IgD-negative memory B cell (primary cell): Measurements from ENCODE around the gene LCE3E. TPM values are rescaled to one million over a fixed set of nuclear protein-coding genes. Genes with fewer than 3 reads are reported as not detected.
"Not testable (repeated sequence)": the region's sequence is repeated elsewhere in the genome, so short reads cannot be mapped to it uniquely, and the experiment has no call there.

Source experiments
- H3K27ac Mint-ChIP-seq, 3 donors: one replicate each; pipeline ENCODE4 v1.8.0; 2020 to 2022; ENCODE audit warnings: mild to moderate bottlenecking in 3 of 3, mixed read lengths in 3 of 3, moderate library complexity in 1 of 3
- H3K27me3 Mint-ChIP-seq: one replicate; pipeline ENCODE4 v1.8.0; 2021; ENCODE audit warnings: mixed read lengths
- H3K36me3 Mint-ChIP-seq: one replicate; pipeline ENCODE4 v1.8.0; 2020; ENCODE audit warnings: mild to moderate bottlenecking, mixed read lengths
- H3K4me1 Mint-ChIP-seq, 3 donors: one replicate each; pipeline ENCODE4 v1.8.0; 2020 to 2022; ENCODE audit warnings: mixed read lengths in 3 of 3, mild to moderate bottlenecking in 1 of 3
- H3K4me3 Mint-ChIP-seq, 4 donors: one replicate each; pipeline ENCODE4 v1.8.0; 2020 to 2022; ENCODE audit warnings: mild to moderate bottlenecking in 4 of 4, mixed read lengths in 4 of 4, moderate library complexity in 3 of 4
- H3K9me3 Mint-ChIP-seq, 3 donors: one replicate each; pipeline ENCODE4 v1.8.0; 2020 to 2021; ENCODE audit warnings: mixed read lengths in 3 of 3, mild to moderate bottlenecking in 1 of 3
- polyA plus RNA-seq: library from polyadenylated mRNA; unstranded; fragments of 300-500 nt; fragmentation: Illumina TruSeq; gene quantifications from one replicate; pipeline ENCODE4 v1.2.3, GENCODE V29; 2021

LCE3E gene, protein sequence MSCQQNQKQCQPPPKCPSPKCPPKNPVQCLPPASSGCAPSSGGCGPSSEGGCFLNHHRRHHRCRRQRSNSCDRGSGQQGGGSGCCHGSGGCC
- not detected for polyA plus RNA-seq

DNA sequence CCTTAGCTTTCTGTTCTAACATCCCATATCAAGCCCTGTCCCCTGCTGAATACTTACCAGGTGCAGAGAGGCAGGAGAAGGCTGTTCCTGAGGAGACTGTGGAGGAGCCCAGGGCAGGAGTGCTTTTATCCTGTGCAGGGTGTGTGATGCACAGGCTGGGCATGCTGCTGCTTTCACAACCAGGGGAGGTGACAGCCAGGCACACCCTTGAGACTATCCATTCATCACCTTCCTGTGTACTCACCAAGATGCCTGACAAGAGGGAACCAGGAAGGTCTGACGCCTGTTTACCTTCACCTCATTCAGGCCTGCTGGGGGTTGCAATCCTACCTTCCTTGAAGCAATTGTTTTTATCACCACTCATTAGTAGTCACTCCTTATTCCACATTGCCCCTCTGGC is at the start of gene LCE3E:
Gene LCE3E (minus strand): TSS at position 100 of the 400 bp plus-strand sequence. CDS start 572 bp downstream, outside the sequence.
- H3K36me3 Mint-ChIP-seq = peaks cover 4% of the 10 kb centered on the region
- H3K27me3 Mint-ChIP-seq = peaks cover 4% of the 10 kb centered on the region
- H3K9me3 Mint-ChIP-seq = peaks cover 8 to 15% (median 9%) of the 10 kb centered on the region in 3 donors
- H3K27ac Mint-ChIP-seq = no peak within 1 kb of the TSS
- no peaks in the 10 kb centered on the region for H3K4me1 Mint-ChIP-seq
- no peak within 1 kb of the TSS for H3K4me3 Mint-ChIP-seq

DNA sequence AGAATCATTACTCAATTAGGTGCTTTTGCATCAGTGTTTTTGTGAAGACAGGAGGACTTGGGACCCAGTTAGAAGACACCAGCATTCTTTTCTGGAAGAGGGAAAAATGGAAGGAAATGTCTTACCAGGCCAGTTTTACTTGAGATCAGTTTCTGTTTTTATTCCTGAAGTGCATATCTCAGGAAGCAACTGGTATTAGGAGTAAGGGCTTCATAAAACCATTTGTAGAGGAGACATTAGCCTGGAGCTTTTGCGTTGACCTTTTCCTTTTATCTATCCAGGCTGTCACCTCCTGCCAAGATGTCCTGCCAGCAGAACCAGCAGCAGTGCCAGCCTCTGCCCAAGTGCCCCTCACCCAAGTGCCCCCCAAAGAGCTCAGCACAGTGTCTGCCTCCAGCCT is 46.9 kb upstream of the LCE3E start, which contains the start of gene LCE3B:
Gene LCE3B (plus strand): TSS at position 301 of the 400 bp plus-strand sequence. CDS start 0 bp downstream, at position 301.
- H3K4me1 Mint-ChIP-seq = no peaks in the 10 kb centered on the region
- H3K27ac Mint-ChIP-seq = no peak within 1 kb of the TSS
- H3K27me3 Mint-ChIP-seq = no peaks in the 10 kb centered on the region
- H3K4me3 Mint-ChIP-seq = no peak within 1 kb of the TSS
- H3K9me3 Mint-ChIP-seq = peaks cover 3 to 5% (median 3%) of the 10 kb centered on the region in 3 donors
- peaks cover 2% of the 10 kb centered on the region for H3K36me3 Mint-ChIP-seq

DNA sequence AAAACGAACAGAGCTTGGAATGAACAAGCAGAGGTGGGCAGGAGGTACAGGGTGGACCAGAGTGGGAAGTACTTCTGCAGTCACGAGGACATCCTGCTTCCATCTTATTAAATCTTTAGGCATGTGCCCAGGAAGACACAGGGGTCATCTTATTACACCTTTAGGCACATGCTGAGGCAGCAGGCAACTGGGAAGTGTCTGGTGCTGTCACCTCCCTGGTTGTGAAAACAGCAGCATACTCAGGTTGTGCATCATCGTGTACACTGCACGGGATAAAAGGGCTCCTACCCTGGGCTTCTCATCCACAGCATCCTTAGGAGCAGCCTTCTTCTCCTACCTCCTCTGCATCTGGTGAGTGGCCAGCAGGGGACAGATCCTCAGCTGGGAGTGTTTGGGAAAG is 33.4 kb upstream of the LCE3E start, which contains the start of gene LCE3C:
Gene LCE3C (plus strand): TSS at position 301 of the 400 bp plus-strand sequence. CDS start 498 bp downstream, outside the sequence.
- Mint-ChIP-seq H3K4me3 (no peak within 1 kb of the TSS), H3K36me3 (no peaks in the 10 kb centered on the region), H3K27ac (no peak within 1 kb of the TSS)

DNA sequence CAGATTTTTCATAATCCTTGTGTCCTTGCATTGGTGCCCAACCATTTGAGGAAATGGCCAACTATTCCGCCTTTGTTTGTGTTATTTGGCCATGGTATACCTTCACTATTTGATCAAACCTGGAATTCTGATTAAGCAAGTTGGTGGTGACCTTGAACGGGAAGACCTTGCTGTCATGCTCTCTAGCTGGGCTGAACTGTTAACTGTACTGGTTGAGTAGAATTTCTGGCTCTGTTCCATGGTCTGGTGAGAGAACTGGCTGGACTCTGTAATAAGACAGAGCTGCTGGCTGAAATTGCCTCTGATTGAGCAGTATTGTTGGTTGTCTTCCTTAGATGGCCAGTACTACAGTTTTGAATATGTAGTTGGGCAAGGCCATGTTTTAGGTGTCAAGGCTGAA is 30.4 kb upstream of the LCE3E start:
- Mint-ChIP-seq H3K4me3 (no peak overlapping the region), H3K27me3 (no peaks in the 10 kb centered on the region), H3K36me3 (no peaks in the 10 kb centered on the region), H3K9me3 (no peaks in the 10 kb centered on the region), H3K4me1 (no peaks in the 10 kb centered on the region), H3K27ac (no peak overlapping the region)

More for the DNA sequence above, 33.4 kb upstream of the LCE3E start, which contains the start of gene LCE3C:
- Mint-ChIP-seq H3K27me3 (no peaks in the 10 kb centered on the region), H3K4me1 (no peaks in the 10 kb centered on the region), H3K9me3 (no peaks in the 10 kb centered on the region)

DNA sequence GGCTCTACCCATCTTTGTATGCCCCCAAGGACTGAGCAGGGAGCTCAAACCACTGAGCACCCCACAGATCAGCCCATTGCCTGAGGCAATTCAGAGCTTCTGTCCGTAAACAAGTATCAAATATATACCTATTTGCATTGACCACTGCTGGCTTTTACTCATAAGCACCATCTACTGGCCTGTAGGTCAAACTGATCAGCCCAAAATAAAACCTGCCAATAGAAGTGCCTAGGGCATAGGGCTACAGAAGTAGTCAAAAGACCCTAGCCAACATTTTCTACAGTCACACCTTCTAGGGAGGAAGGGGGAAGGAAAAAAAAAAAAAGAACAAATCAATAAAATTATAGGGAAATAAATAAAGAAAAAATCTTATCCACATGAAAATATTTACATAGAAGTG is 19.0 kb upstream of the LCE3E start:
- Mint-ChIP-seq H3K27ac (no peak overlapping the region), H3K4me1 (no peaks in the 10 kb centered on the region), H3K9me3 (no peaks in the 10 kb centered on the region), H3K27me3 (no peaks in the 10 kb centered on the region), H3K36me3 (no peaks in the 10 kb centered on the region), H3K4me3 (no peak overlapping the region)

DNA sequence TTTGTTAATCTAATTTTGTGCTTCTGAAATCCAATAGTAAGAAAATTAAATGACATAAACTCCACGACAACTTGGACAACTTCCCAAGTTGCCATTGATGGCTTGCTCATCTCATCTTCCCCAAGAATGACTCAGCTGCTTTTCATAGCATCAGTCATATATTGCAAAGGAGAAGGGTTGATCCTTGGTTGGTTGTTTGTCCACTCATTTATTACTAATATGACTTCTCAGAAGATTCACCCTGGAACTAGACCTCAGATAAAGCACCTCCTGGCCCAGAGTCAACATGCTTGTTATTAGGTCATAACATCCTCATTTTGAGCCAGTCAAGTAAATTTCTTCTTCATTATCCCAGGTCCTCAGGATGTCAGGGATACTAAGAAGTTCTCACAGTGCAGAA is 16.1 kb upstream of the LCE3E start:
- Mint-ChIP-seq H3K9me3 (no peaks in the 10 kb centered on the region), H3K27ac (no peak overlapping the region), H3K4me3 (no peak overlapping the region), H3K36me3 (no peaks in the 10 kb centered on the region), H3K4me1 (peaks cover 0 to 1% (median 0%) of the 10 kb centered on the region in 3 donors), H3K27me3 (peaks cover 2% of the 10 kb centered on the region)

DNA sequence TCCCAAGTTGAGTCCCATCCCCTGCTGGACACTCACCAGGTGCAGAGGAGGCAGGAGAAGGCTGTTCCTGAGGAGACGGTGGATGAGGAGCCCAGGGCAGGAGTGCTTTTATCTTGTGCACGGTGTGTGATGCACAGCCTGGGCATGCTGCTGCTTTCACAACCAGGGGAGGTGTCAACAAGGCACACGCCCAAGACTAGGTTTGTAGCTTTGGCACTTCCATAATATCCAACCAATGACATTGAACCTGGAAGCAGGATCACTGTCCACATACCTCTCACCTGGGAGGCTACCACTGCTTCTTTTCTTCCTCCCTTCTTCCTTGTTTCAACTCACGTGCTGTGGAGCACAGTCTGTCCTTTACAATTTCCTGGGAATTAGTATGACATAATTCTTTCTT is 13.9 kb upstream of the LCE3E start, which contains the start of gene LCE3D:
Gene LCE3D (minus strand): TSS at position 84 of the 400 bp plus-strand sequence. CDS start 580 bp downstream, outside the sequence.
- peaks cover 0 to 1% (median 0%) of the 10 kb centered on the region in 3 donors for H3K4me1 Mint-ChIP-seq
- no peak within 1 kb of the TSS for H3K27ac Mint-ChIP-seq
- no peak within 1 kb of the TSS for H3K4me3 Mint-ChIP-seq
- peaks cover 2% of the 10 kb centered on the region for H3K27me3 Mint-ChIP-seq
- H3K36me3 Mint-ChIP-seq = no peaks in the 10 kb centered on the region
- H3K9me3 Mint-ChIP-seq = no peaks in the 10 kb centered on the region

DNA sequence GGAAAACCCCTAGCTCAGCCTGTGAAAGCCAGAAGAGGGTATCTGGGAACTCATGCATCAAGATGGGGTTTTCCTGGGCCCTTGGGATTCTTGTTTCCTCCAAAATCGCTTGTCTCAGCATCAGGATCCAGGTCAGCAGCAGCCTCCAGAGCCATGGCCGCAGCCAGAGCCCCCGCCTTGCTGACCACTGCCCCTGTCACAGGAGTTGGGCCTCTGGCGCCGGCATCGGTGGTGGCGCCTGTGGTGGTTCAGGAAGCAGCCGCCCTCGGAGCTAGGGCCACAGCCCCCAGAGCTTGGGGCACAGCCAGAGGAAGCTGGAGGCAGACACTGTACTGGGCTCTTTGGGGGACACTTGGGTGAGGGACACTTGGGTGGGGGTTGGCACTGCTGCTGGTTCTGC is 12.9 kb upstream of the LCE3E start:
- H3K27me3 Mint-ChIP-seq, H3K4me1 Mint-ChIP-seq, H3K27ac Mint-ChIP-seq, H3K36me3 Mint-ChIP-seq, H3K4me3 Mint-ChIP-seq, H3K9me3 Mint-ChIP-seq: not testable (repeated sequence)

DNA sequence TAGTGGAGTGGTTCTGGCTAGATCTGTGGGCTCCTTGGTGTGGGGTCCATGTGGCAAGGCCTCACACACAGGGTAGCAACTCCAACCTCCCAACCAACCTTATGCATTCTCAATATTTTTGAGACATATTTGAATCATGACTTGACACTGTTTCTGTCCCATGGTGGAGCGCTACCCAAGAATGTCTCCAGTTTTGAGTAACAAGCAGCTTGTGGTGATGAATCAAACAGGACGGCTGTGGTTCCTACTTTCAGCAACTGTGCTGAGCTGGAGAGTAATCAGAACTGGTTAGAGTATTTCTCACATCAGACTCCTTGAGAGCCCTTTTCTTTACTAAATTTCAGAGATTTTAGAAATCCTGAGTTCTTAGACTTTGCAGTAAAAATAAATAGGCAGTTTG is 10.6 kb upstream of the LCE3E start:
- Mint-ChIP-seq H3K36me3 (peaks cover 1% of the 10 kb centered on the region), H3K4me3 (no peak overlapping the region), H3K9me3 (no peaks in the 10 kb centered on the region), H3K4me1 (peaks cover 0 to 1% (median 0%) of the 10 kb centered on the region in 3 donors), H3K27ac (no peak overlapping the region), H3K27me3 (peaks cover 6% of the 10 kb centered on the region)

DNA sequence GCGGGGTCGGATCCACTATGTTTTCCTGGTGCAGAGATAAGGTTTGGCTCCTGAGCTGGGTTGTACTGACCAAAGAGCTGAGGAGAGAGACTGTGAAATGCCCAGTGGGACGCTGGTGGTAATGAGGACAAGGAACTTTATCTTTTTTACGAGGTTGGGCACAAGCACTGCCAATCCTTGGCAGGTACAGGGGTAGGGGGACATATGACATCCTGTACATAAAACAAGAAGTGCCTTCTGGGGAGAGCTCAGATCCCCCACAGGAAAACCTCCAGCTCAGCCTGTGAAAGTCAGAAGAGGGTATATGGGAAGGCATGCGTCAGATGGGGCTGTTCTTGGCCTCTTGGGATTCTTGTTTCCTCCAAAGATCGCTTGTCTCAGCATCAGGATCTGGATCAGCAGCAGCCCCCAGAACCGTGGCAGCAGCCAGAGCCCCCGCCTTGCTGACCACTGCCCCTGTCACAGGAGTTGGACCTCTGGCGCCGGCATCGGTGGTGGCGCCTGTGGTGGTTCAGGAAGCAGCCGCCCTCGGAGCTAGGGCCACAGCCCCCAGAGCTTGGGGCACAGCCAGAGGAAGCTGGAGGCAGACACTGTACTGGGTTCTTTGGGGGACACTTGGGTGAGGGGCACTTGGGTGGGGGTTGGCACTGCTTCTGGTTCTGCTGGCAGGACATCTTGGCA is 905 bp downstream of the LCE3E start:
- Mint-ChIP-seq H3K27ac (no peak overlapping the region), H3K4me3 (no peak overlapping the region), H3K4me1 (no peaks in the 10 kb centered on the region), H3K9me3 (peaks cover 6 to 11% (median 8%) of the 10 kb centered on the region in 3 donors), H3K27me3 (peaks cover 4% of the 10 kb centered on the region), H3K36me3 (peaks cover 3% of the 10 kb centered on the region)

DNA sequence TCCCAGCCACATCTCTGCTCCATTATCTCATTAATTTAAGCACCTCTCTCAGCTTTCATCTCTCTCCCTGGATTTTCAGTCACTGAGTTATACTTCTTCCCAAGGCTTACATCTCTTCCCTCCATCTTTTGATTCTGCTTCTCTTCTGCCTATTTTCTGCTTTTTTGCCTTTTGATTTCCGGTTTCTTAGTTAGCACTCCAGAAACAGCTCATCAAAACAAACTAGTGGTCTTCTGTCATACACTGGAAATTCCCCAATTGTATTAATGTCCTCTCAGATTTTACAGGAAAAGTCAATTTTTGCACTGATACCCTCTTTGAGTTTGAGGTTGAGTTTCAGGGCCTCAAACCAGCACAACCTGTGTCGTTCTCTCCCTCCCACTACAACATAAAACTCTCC is 1.5 kb downstream of the LCE3E start:
- H3K4me3 Mint-ChIP-seq = no peak overlapping the region
- no peak overlapping the region for H3K27ac Mint-ChIP-seq
- H3K4me1 Mint-ChIP-seq = no peaks in the 10 kb centered on the region
- peaks cover 5 to 10% (median 6%) of the 10 kb centered on the region in 3 donors for H3K9me3 Mint-ChIP-seq
- H3K27me3 Mint-ChIP-seq = peaks cover 4% of the 10 kb centered on the region
- peaks cover 3% of the 10 kb centered on the region for H3K36me3 Mint-ChIP-seq

DNA sequence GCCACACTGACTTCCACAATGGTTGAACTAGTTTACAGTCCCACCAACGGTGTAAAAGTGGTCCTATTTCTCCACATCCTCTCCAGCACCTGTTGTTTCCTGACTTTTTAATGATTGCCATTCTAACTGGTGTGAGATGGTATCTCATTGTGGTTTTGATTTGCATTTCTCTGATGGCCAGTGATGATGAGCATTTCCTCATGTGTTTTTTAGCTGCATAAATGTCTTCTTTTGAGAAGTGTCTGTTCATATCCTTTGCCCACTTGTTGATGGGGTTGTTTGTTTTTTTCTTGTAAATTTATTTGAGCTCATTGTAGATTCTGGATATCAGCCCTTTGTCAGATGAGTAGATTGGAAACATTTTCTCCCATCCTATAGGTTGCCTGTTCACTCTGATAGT is 18.2 kb downstream of the LCE3E start:
- H3K9me3 Mint-ChIP-seq, H3K4me3 Mint-ChIP-seq, H3K27ac Mint-ChIP-seq, H3K4me1 Mint-ChIP-seq, H3K27me3 Mint-ChIP-seq, H3K36me3 Mint-ChIP-seq: not testable (repeated sequence)

DNA sequence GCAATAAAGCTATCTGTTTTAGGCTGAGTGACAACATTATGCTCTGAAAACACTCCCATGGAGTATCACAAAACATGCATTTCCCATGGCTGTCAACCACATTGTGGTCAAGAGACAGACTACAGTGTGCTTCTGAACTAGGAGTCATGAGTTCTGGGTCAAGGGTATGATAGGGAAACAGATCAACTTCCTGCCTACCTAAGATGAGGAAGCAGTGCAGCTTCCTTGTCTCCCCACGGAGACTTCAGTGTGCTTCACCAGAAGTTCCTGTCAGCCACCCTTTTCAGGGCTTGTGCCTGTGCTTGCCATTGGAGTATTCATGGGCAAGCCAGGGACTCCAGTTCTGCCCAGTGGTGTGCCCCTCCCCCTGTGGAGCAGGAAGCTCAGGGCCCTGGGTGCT is 19.9 kb downstream of the LCE3E start:
- Mint-ChIP-seq H3K4me1 (no peaks in the 10 kb centered on the region), H3K4me3 (no peak overlapping the region), H3K9me3 (peaks cover 0 to 8% (median 4%) of the 10 kb centered on the region in 3 donors), H3K27me3 (peaks cover 5% of the 10 kb centered on the region), H3K36me3 (no peaks in the 10 kb centered on the region), H3K27ac (no peak overlapping the region)

DNA sequence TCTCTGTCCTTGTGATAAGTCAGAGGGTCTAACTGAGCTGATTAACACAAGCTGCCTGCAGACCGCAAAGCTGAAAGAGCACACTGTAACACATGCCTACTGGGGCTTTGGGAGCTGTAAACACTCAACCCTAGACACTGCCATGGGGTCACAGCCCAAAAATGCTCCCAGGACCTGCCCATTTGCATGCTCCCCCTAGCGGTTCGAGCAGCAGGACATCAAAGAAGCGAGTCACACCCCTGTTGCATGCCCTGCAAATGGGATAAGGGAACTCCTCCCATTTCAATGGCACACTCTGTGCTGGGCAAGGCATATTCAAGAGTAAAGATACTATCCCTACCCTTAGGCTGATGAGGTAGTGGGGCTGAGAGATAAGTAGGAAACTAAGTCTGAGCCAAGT is 22.8 kb downstream of the LCE3E start:
- Mint-ChIP-seq H3K36me3 (no peaks in the 10 kb centered on the region), H3K9me3 (peaks cover 0 to 7% (median 4%) of the 10 kb centered on the region in 3 donors), H3K27ac (no peak overlapping the region), H3K27me3 (peaks cover 18% of the 10 kb centered on the region), H3K4me3 (no peak overlapping the region), H3K4me1 (no peaks in the 10 kb centered on the region)

DNA sequence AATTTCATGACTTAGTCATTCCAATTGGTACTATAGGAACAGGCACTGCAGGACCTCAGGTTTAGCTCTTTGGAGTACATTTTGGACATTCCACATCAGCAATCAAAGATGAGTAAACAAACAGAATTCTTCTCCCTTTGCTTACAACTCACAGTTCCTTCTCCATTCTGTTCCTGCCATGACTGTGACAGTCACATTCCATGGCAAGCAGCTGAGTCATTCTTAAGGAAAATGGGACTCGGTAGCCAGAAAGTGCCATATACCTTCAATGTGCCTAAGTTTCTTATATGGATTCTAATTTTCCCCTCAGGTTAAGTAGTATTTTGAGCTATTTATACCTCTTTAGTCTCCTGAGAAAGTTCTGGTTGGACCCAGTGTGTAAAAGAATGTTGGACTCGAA is 26.7 kb downstream of the LCE3E start:
- Mint-ChIP-seq H3K27ac (no peak overlapping the region), H3K4me3 (no peak overlapping the region), H3K4me1 (no peaks in the 10 kb centered on the region), H3K36me3 (no peaks in the 10 kb centered on the region), H3K27me3 (peaks cover 23% of the 10 kb centered on the region), H3K9me3 (peaks cover 0 to 4% (median 0%) of the 10 kb centered on the region in 3 donors)

DNA sequence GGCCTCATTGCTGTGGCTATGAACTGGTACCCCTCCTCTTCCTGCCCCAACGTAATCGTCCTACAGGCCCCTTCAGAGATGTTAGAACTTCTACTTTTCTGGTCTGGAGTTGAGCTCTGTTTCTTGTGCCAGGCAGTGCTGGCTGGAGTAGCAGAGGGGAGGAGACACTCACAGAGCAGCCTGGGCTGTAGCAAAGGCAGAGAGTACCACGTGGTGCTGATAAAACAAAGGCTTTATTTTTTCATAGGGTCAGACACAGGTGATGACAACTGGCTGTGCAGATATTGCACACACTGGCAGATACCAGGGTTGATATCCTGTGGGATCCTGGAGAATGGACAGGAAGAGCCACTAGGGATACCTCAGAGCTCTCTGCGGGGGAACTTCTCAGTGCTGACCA is 29.1 kb downstream of the LCE3E start:
- Mint-ChIP-seq H3K27ac (no peak overlapping the region), H3K4me3 (no peak overlapping the region), H3K9me3 (no peaks in the 10 kb centered on the region), H3K36me3 (no peaks in the 10 kb centered on the region), H3K4me1 (no peaks in the 10 kb centered on the region), H3K27me3 (peaks cover 25% of the 10 kb centered on the region)
